ENCODE results near the gene CCSER1.
"Not testable (repeated sequence)": the region's sequence is repeated elsewhere in the genome, so short reads cannot be mapped to it uniquely, and the experiment has no call there.

GRCh38 chr4:91185061-91185460 lies 1057.9 kb downstream of the CCSER1 start:
- TF ChIP-seq CTCF (IDR thresholded peaks at IDR 0.05); EZH2 (IDR thresholded peaks at IDR 0.05; ENCODE audit: borderline replicate concordance, insufficient read depth, low read depth, low read length, poor library complexity, severe bottlenecking): not testable (repeated sequence)

Measured in B cell (primary cell).